ENCODE measurements around the gene ZSWIM4. TPM values are rescaled to one million over a fixed set of nuclear protein-coding genes. Genes with fewer than 3 reads are reported as not detected.

ZSWIM4 gene
- total and polyA plus RNA-seq, 2 experiments from 2014 or later: 5.4 to 42.3 TPM

DNA sequence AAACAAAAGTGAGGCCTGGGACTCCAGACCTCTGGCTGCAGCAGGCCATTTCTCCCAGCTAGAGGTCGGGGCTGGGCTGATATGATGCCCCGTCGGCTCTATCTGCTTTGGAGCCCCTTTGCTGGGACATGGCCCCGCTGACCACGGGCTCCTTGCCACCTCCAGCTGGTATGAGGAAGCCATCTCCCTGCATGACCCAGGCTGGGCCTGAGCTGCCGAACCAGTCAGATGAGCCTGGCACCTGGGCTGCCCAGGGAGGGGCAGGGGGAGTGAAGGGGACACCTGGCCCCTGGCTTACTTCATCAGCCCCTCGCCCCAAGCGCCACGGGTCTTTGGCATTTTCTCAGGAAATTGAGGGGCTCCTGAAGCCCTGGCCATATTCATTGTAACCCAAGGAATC is 7.8 kb downstream of the ZSWIM4 start:
- DNase-seq (ENCODE audit: low spot score) (no peak), ATAC-seq (no peak)
- no peak overlapping the region for H3K27ac ChIP-seq (ENCODE audit: low read depth)
- peaks cover 22% of the 10 kb centered on the region for H3K36me3 Mint-ChIP-seq (ENCODE audit: low read depth)
- no peak overlapping the region for H2AFZ ChIP-seq
- no peak overlapping the region for H3K4me2 ChIP-seq
- H3K4me1 ChIP-seq (ENCODE audit: insufficient read depth): no peaks in the 10 kb centered on the region
- H4K20me1 ChIP-seq (replicated peaks; ENCODE audit: insufficient read depth): no peaks in the 10 kb centered on the region
- H3K4me3 ChIP-seq: no peak overlapping the region
- H3K27me3 ChIP-seq (ENCODE audit: insufficient read depth): no peaks in the 10 kb centered on the region
- H3K27ac Mint-ChIP-seq: no peak overlapping the region
- no peaks in the 10 kb centered on the region for H3K36me3 ChIP-seq (ENCODE audit: insufficient read depth)
- H3K27me3 Mint-ChIP-seq (ENCODE audit: insufficient read depth, low read depth, poor library complexity): no peaks in the 10 kb centered on the region
- TF ChIP-seq POLR2AphosphoS5 (IDR thresholded peaks at IDR 0.05; ENCODE audit: low read depth) (no peak), EZH2phosphoT487 (IDR thresholded peaks at IDR 0.05; ENCODE audit: unreplicated experiment) (no peak), EZH2 (IDR thresholded peaks at IDR 0.05; ENCODE audit: low read depth, unreplicated experiment) (no peak), ZNF331 (CRISPR knock-in tag; IDR thresholded peaks at IDR 0.05; ENCODE audit: low read depth) (no peak)
- TF ChIP-seq, protein P1, sequence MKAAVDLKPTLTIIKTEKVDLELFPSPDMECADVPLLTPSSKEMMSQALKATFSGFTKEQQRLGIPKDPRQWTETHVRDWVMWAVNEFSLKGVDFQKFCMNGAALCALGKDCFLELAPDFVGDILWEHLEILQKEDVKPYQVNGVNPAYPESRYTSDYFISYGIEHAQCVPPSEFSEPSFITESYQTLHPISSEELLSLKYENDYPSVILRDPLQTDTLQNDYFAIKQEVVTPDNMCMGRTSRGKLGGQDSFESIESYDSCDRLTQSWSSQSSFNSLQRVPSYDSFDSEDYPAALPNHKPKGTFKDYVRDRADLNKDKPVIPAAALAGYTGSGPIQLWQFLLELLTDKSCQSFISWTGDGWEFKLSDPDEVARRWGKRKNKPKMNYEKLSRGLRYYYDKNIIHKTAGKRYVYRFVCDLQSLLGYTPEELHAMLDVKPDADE (IDR thresholded peaks at IDR 0.05): no peak
- TF ChIP-seq, protein P2, sequence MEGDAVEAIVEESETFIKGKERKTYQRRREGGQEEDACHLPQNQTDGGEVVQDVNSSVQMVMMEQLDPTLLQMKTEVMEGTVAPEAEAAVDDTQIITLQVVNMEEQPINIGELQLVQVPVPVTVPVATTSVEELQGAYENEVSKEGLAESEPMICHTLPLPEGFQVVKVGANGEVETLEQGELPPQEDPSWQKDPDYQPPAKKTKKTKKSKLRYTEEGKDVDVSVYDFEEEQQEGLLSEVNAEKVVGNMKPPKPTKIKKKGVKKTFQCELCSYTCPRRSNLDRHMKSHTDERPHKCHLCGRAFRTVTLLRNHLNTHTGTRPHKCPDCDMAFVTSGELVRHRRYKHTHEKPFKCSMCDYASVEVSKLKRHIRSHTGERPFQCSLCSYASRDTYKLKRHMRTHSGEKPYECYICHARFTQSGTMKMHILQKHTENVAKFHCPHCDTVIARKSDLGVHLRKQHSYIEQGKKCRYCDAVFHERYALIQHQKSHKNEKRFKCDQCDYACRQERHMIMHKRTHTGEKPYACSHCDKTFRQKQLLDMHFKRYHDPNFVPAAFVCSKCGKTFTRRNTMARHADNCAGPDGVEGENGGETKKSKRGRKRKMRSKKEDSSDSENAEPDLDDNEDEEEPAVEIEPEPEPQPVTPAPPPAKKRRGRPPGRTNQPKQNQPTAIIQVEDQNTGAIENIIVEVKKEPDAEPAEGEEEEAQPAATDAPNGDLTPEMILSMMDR (conservative IDR thresholded peaks at IDR 0.05; ENCODE audit: low read depth in 2 of 2): no peak
- 0 out of 2 replicates have a peak, but pooled peaks cover 3% of the 10 kb centered on the region for H3F3A ChIP-seq (replicated peaks; ENCODE audit: low read depth)
- no peaks in the 10 kb centered on the region for H3K9me3 Mint-ChIP-seq
- peaks cover 4% of the 10 kb centered on the region; the same call in 1 of the 2 replicates for H3K9me2 ChIP-seq (ENCODE audit: insufficient read depth)
- H3K4me3 Mint-ChIP-seq: no peak overlapping the region
- peaks cover 5% of the 10 kb centered on the region; the same call in 1 of the 3 replicates for H3K4me1 Mint-ChIP-seq
- no peaks in the 10 kb centered on the region for H3K79me2 ChIP-seq (replicated peaks; ENCODE audit: insufficient read depth)

DNA sequence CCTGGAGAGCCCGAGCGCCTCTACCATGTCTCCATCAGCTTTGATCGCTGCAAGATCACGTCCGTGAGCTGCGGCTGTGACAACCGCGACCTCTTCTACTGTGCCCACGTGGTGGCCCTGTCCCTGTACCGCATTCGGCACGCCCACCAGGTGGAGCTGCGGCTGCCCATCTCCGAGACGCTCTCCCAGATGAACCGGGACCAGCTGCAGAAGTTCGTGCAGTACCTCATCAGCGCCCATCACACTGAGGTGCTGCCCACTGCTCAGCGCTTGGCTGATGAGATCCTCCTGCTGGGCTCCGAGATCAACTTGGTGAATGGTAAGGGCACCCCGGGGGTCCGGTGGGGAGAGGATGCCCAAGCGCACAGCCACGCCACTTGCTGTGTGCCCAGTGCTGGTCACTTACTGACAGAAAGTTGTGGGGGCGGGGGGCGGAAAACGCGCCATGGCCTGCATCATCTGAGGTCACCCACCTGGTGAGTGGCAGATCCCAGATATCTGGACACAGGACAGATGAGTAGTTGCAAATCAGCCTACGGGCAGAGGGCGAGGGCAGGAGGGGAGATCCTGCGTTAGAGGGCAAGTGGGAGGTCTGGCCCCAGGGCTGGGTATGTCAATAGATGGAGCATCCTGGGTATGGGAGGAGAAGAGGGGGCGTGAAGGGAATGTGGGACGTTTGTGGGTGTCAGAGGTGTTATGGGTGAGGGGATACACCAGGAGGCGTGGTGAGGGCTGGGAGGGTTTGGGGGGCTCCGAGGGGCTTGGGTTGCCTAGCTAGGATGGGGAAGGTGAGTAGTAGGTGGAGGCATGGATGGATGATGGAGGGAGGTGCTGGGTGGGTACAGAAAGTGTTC is 9.8 kb downstream of the ZSWIM4 start:
- peaks cover 4% of the 10 kb centered on the region; the same call in 1 of the 2 replicates for H3K9me2 ChIP-seq (ENCODE audit: insufficient read depth)
- Mint-ChIP-seq H3K9me3 (no peaks in the 10 kb centered on the region), H3K36me3 (ENCODE audit: low read depth) (peaks cover 26% of the 10 kb centered on the region), H3K27me3 (ENCODE audit: insufficient read depth, low read depth, poor library complexity) (no peaks in the 10 kb centered on the region), H3K4me1 (peaks cover 5% of the 10 kb centered on the region; the same call in 1 of the 3 replicates), H3K27ac (no peak overlapping the region), H3K4me3 (no peak overlapping the region)
- H3K36me3 ChIP-seq (ENCODE audit: insufficient read depth): peaks cover 4% of the 10 kb centered on the region; the same call in 1 of the 2 replicates
- H3K27ac ChIP-seq (ENCODE audit: low read depth): no peak overlapping the region
- ATAC-seq (peak; percentile 98), DNase-seq (ENCODE audit: low spot score) (peak; percentile 89)
- no peak overlapping the region for H3K4me2 ChIP-seq
- no peaks in the 10 kb centered on the region for H3K4me1 ChIP-seq (ENCODE audit: insufficient read depth)
- no peak overlapping the region for H2AFZ ChIP-seq
- H3F3A ChIP-seq (replicated peaks; ENCODE audit: low read depth): 0 out of 2 replicates have a peak, but pooled peaks cover 3% of the 10 kb centered on the region
- H4K20me1 ChIP-seq (replicated peaks; ENCODE audit: insufficient read depth): no peaks in the 10 kb centered on the region
- no peak for TF ChIP-seq ZNF114 (CRISPR knock-in tag; IDR thresholded peaks at IDR 0.05)
- TF ChIP-seq, protein P2 (conservative IDR thresholded peaks at IDR 0.05; ENCODE audit: low read depth in 2 of 2): peak; percentile 68 to 91
- no peak for TF ChIP-seq EZH2phosphoT487 (IDR thresholded peaks at IDR 0.05; ENCODE audit: unreplicated experiment)
- TF ChIP-seq, protein P1 (IDR thresholded peaks at IDR 0.05): no peak
- TF ChIP-seq POLR2AphosphoS5 (IDR thresholded peaks at IDR 0.05; ENCODE audit: low read depth): 0 out of 2 replicates have a peak, but pooled peaks have one; percentile 28
- H3K79me2 ChIP-seq (replicated peaks; ENCODE audit: insufficient read depth): no peaks in the 10 kb centered on the region
- no peak overlapping the region for H3K4me3 ChIP-seq
- no peaks in the 10 kb centered on the region for H3K27me3 ChIP-seq (ENCODE audit: insufficient read depth)

All from GM23338 (cell line).